NCI-H526 treated with DMSO at 0.1 percent for 48 hours (cell line): ENCODE results near the gene TLR3.
"Not testable (repeated sequence)": the region's sequence is repeated elsewhere in the genome, so short reads cannot be mapped to it uniquely, and the experiment has no call there.

Experiments used
- DNase-seq: peaks from one replicate; lab custom pipeline; 2025; lab: John Stamatoyannopoulos, UW

The TLR3 gene

GRCh38 chr4:186068581-186069348 is at the start of gene TLR3:
TLR3 (plus strand) TSS chr4:186069156; CDS start chr4:186076620, 7,464 bp downstream.
- DNase-seq, result no peak

- DNase-seq, result no peak
These were observed 49.7 kb upstream of the TLR3 start for GRCh38 chr4:186019269-186019668.

DNA sequence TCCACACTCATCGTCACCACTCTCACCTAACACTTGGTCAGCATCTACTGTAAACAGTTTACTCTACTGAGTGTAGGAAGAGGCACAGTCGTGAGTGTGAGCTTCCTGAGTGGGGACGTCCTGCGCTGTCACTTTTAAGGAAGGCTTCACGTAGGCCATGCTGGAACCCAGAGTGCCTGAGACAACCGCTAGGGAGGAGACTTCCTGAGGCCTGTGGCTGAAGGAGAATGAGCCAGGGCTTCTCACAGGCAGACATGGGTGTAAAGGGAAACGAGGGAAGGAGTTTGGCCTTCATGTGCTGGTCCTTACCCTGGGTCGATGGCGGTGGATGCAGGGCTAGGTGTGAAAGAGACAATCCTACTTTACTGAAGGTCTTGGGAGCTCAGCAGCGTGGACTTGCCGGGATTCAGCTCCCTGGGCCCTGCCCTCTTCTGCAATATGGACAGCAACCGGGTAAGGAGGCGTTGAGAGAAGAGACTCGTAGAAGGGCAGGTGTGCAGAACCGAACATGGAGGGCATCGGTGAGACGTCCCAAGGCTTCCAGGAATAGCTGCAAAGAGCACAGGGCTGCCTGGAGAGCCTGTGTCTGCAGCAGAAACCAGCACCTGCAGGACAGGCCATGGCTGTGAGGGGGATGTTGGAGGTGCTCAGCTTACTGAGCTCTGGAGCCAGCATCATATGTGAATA is 48.7 kb upstream of the TLR3 start:
- DNase-seq, result no peak

GRCh38 chr4:186020793-186021407 is 48.1 kb upstream of the TLR3 start:
- DNase-seq, result no peak

GRCh38 chr4:186021461-186022167 is 47.3 kb upstream of the TLR3 start:
- DNase-seq, result peak; percentile 3

DNA sequence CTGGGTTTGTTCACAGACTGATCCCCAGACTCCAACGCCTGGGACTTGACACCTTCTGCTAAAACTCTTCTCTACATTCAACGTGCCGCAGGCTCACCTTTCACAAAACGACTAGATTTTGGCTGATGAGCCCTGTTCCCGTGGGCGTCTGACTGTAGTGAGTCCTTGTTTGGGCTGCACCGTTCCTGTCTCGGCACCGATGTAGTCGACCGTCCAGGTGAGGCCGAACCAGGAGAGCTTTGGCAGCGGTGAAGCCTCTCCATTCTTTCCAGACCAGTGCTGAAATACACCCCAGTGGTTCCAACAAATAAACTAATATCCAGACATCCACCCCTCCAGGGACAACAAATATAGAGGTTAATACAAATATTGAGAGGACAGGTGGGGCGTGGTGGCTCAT is 45.0 kb upstream of the TLR3 start:
- DNase-seq, result no peak

DNA sequence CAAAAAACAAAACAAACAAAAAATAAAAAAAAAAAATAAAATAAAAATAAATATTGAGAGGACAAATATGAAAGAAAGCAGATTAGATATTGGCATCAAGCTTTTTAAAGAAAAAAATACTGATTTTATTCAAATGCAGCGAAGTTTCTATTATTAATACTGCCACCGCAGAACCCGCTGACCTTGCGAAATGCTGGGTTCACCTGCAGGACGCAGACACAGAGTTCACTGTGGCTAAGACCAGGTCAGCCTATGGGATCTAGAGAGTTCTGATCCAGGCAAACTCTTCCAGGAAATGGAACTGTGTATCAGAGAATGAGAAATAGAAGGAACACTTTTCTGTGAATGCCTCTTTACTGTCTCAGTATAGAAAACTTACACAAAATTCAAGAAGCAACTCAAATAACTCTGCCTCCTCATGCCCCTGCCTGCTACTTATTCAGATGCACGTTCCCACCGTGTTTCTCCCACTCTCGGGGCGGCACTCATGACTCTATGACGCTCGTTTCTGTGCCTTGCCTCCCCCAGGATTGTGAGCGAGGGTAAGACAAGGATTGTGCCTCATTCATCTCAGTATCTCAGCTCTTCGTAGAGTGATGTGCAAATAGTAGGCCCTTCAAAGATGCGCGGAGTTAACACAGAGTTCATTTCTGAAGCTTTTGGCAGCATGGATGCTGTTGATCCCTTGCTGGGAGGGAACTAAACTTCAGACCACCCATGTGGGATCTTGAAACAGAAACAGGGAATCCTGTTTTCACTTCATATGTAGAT is 44.1 kb upstream of the TLR3 start:
- no peak for DNase-seq

- DNase-seq, result no peak
These were observed 43.6 kb upstream of the TLR3 start for GRCh38 chr4:186025408-186025690.

GRCh38 chr4:186027405-186027804 is 41.6 kb upstream of the TLR3 start:
- no peak for DNase-seq

GRCh38 chr4:186029571-186030398 is 39.2 kb upstream of the TLR3 start:
- no peak for DNase-seq

- no peak for DNase-seq
These were observed 38.6 kb upstream of the TLR3 start for GRCh38 chr4:186030399-186030775.

- no peak for DNase-seq
These were observed 38.2 kb upstream of the TLR3 start for GRCh38 chr4:186030795-186031194.

DNA sequence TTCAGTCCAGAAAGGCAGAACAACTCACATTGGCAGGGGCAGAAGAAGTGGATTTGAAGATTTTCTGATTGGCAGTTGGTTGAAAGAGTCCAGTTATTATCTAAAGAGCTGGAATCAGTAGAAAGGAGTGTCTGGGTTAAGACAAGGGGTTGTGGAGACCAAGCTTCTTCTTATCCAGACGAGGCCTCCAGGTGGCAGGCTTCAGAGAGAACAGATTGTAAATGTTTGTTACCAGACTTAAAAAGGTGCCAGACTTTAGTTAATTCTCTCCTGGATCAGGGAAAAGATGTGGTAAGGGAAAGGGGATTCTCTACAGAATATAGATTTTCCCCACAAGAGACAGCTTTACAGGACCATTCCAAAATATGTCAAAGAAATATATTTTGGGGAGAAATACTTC is 36.7 kb upstream of the TLR3 start:
- no peak for DNase-seq

DNA sequence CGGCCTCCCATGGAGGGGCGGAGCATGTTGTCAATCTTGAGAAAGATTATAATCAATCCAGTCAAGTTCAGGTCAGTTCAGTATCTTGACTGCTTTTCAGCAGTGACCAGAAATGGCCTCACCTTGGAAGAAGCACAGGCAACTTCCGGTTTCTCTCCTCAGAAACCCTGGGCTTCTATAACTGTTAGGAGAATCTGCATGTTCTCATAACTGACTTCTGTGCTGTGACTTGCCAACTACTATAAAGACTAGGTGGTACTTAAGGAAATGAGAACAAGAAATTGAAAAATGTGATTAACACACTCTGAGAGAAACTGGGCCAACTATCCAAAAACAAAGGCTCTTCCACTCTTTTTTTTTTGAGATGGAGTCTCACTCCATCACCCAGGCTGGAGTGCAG is 35.9 kb upstream of the TLR3 start:
- no peak for DNase-seq

- not testable (repeated sequence) for DNase-seq
These were observed 34.3 kb upstream of the TLR3 start for GRCh38 chr4:186034613-186035012.

DNA sequence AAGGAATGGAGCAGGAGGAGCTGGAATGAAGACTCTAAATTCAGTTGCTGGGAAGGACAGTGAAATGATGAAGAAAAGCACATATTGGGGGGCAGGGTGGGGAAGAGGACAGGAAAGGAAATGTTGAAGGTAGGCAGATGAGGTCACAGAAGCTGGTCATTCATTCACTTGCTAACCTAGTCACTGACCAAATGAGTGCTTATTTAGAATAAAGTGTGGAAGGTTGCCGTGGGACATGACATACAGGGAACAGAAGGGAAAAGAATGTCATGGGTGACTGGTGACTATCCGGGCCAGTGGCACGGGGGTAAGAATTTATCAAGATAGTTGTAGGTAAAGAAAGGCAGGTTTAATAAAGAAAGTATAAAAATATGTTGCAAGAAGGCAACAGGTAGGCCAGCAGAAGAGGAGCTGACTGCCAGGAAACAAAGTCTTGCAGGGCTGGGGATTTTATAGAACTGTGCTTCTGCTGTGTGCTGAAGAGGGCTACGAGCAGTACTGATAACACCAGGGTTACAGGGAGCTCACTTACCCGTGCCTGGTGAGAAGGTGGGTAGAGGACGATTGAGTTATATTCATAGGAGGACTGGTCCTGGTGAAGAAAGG is 31.9 kb upstream of the TLR3 start:
- DNase-seq, result no peak

- peak; percentile 5 for DNase-seq
These were observed 31.0 kb upstream of the TLR3 start for GRCh38 chr4:186037692-186038658.

DNA sequence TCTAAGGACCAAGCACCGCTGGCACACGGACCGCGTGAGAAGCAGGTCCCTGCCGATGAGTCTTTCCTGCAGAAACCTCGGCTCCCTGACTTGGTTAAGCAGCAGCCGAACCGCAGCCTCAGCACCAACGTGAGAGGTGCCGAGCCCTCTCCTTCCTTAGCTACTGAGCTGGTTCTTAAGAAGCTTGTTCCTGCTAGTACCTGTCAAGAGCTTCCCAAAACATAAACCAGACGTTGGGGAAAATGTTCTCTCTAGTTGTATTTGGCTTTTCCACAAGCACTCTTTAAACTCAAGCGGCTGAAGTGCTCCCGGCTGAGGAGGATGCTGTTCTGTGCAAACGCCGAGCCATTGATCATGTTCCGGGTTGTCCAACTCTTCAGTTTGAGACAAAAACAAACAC is 29.3 kb upstream of the TLR3 start:
- no peak for DNase-seq

DNA sequence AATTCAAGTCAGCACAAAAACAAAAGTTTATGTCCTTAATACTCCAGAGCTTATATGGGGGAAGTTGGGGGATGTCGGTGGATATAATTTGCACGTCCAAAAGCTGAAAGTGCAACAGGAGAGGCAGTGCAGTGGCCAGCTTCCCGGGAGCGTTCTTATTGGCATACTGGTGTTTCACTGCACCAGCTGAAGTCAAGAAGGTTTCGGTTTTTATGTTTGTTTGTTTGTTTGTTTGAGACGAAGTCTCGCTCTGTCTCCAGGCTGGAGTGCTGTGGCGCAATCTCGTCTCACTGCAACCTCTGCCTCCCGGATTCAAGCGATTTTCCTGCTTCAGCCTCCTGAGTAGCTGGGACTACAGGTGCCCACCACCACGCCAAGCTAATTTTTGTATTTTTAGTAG is 28.6 kb upstream of the TLR3 start:
- DNase-seq, result no peak

GRCh38 chr4:186047501-186047900 is 21.5 kb upstream of the TLR3 start:
- not testable (repeated sequence) for DNase-seq
